ENCODE measurements around the gene C16orf89.

C16orf89 gene

DNA sequence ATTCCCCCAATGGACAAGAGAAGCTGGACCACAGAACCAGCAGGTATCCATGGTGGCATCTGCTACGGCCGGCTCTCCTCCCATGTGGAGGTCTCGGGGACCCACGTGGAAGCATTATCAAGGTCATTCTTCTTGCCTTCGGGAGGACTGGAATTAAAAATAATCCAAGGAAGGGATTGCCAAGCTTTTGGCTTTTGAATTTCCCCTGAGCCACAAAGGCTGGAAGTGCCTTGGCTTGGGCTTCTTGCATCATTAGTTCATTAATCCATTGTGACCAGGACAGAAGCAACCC lies 48.1 kb downstream of the C16orf89 start:
- Histone ChIP-seq H3K27me3 (peaks cover 25% of the 10 kb centered on the region), H3K4me1 (no peaks in the 10 kb centered on the region), H3K9me3 (no peaks in the 10 kb centered on the region), H3K36me3 (no peaks in the 10 kb centered on the region), H3K4me3 (ENCODE audit: low read depth, low read length) (no peak overlapping the region)
- no peak for TF ChIP-seq CTCF (IDR thresholded peaks at IDR 0.05; ENCODE audit: low read depth, low read length)
- DNase-seq: no peak

- TF ChIP-seq CTCF (IDR thresholded peaks at IDR 0.05; ENCODE audit: low read depth, low read length): no peak
- H3K4me3 ChIP-seq (ENCODE audit: low read depth, low read length): no peak overlapping the region
- DNase-seq: no peak
- no peaks in the 10 kb centered on the region for H3K36me3 ChIP-seq
- H3K4me1 ChIP-seq: no peaks in the 10 kb centered on the region
- H3K9me3 ChIP-seq: no peaks in the 10 kb centered on the region
- peaks cover 23% of the 10 kb centered on the region for H3K27me3 ChIP-seq
These were observed 48.6 kb downstream of the C16orf89 start for GRCh38 chr16:5016967-5017677.

- TF ChIP-seq CTCF (IDR thresholded peaks at IDR 0.05; ENCODE audit: low read depth, low read length): no peak
- H3K27me3 ChIP-seq: peaks cover 33% of the 10 kb centered on the region
- no peaks in the 10 kb centered on the region for H3K36me3 ChIP-seq
- H3K9me3 ChIP-seq: no peaks in the 10 kb centered on the region
- no peak overlapping the region for H3K4me3 ChIP-seq (ENCODE audit: low read depth, low read length)
- no peak for DNase-seq
- H3K4me1 ChIP-seq: no peaks in the 10 kb centered on the region
These were observed 49.9 kb downstream of the C16orf89 start for GRCh38 chr16:5015887-5016286.

- DNase-seq: peak; percentile 43
- no peak for TF ChIP-seq CTCF (IDR thresholded peaks at IDR 0.05; ENCODE audit: low read depth, low read length)
- no peaks in the 10 kb centered on the region for H3K36me3 ChIP-seq
- no peaks in the 10 kb centered on the region for H3K4me1 ChIP-seq
- H3K4me3 ChIP-seq (ENCODE audit: low read depth, low read length): no peak overlapping the region
- H3K27me3 ChIP-seq: peaks cover 33% of the 10 kb centered on the region
- no peaks in the 10 kb centered on the region for H3K9me3 ChIP-seq
These were observed 50.4 kb downstream of the C16orf89 start for GRCh38 chr16:5015351-5015750.

DNA sequence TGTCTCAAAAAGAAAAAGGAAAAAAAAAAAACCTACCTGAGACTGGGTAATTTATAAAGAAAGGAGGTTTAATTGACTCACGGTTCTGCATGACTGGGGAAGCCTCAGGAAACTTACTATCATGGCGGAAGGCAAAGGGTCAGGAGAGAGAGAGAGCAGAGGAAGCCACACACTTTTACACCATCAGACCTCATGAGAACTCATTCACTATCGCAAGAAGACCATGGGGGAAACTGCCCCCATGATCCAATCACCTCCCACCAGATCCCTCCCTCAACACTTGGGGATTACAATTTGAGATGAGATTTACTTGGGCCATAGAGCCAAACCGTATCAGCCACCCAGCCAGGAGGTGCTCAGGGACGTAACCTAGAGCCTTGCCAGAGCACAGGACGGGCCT lies 52.9 kb downstream of the C16orf89 start:
- H3K27me3 ChIP-seq: peaks cover 40% of the 10 kb centered on the region
- no peaks in the 10 kb centered on the region for H3K36me3 ChIP-seq
- DNase-seq: no peak
- no peaks in the 10 kb centered on the region for H3K4me1 ChIP-seq
- TF ChIP-seq CTCF (IDR thresholded peaks at IDR 0.05; ENCODE audit: low read depth, low read length): no peak
- no peak overlapping the region for H3K4me3 ChIP-seq (ENCODE audit: low read depth, low read length)
- H3K9me3 ChIP-seq: no peaks in the 10 kb centered on the region; the same call in 1 of the 2 replicates

- TF ChIP-seq CTCF (IDR thresholded peaks at IDR 0.05; ENCODE audit: low read depth, low read length): no peak
These were observed 54.1 kb downstream of the C16orf89 start for GRCh38 chr16:5011637-5012036.

More at GRCh38 chr16:5011637-5012036, 54.1 kb downstream of the C16orf89 start:
- H3K4me1 ChIP-seq: no peaks in the 10 kb centered on the region
- no peak overlapping the region for H3K4me3 ChIP-seq (ENCODE audit: low read depth, low read length)
- no peaks in the 10 kb centered on the region; the same call in 1 of the 2 replicates for H3K9me3 ChIP-seq
- DNase-seq: no peak
- H3K36me3 ChIP-seq: no peaks in the 10 kb centered on the region
- H3K27me3 ChIP-seq: peaks cover 45% of the 10 kb centered on the region

Data from BE2C (cell line).